Stimulated activated CD4-positive, alpha-beta T cell treated with anti-CD3 and anti-CD28 coated beads, Interleukin-1b, Interleukin-23, amount 100 ng/mL, for 48 hours (primary cell): ENCODE data around the gene NPLOC4.
"Not testable (repeated sequence)": the region's sequence is repeated elsewhere in the genome, so short reads cannot be mapped to it uniquely, and the experiment has no call there.

ENCODE experiments used
- DNase-seq: peaks from one replicate; pipeline ENCODE4 v3.0.0-alpha.2; 2020

NPLOC4 gene

DNA sequence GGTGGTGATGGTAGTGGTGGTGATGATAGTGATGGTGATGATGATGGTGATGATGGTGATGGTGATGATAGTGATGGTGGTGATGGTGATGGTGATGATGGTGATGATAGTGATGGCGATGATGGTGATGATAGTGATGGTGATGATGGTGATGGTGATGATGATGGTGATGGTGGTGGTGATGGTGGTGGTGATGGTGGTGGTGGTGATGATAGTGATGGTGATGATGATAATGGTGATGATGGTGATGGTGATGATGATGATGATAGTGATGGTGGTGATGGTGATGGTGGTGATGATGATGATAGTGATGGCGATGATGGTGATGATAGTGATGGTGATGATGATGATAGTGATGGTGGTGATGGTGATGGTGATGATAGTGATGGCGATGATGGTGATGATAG, 104.9 kb downstream of the NPLOC4 start:
- DNase-seq, result not testable (repeated sequence)

- DNase-seq, result not testable (repeated sequence)
These were observed 105.9 kb downstream of the NPLOC4 start for GRCh38 chr17:81531013-81531412.

DNA sequence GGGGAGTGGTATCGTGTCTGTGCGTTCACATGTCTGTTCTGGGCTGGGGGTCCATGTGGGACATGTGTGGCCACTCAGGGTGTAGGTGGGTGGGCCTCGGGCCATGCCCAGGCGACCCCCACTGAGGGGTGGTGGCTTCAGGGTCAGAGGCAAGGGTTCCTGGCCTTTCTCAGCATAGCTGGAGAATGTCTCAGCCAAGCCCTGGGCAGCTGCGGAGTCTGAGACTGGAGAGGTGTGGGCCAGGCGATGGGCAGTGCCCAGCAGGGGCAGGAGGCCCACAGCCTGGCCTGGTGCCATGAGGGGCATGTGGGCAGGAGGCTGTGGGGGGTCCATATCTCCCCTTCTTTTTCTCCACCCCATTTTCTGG, 107.5 kb downstream of the NPLOC4 start:
- no peak for DNase-seq

GRCh38 chr17:81528651-81529436, 108.1 kb downstream of the NPLOC4 start:
- DNase-seq, result no peak

DNA sequence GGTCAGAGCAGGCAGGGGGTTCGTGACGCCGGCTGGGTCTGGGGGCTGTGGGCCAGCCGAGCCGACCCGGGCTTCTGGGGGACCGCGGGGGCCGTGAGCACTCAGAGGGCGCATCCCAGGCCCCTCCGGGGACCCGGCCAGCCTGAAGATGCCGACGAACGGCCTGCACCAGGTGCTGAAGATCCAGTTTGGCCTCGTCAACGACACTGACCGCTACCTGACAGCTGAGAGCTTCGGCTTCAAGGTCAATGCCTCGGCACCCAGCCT, 108.6 kb downstream of the NPLOC4 start:
- DNase-seq, result no peak

- no peak for DNase-seq
These were observed 109.1 kb downstream of the NPLOC4 start, which contains the start of gene FSCN2 for GRCh38 chr17:81527591-81528383. TSS of gene FSCN2 (plus strand) at chr17:81528377. CDS start at chr17:81528532, 155 bp downstream.

- no peak for DNase-seq
These were observed 110.0 kb downstream of the NPLOC4 start for GRCh38 chr17:81526662-81527571.

GRCh38 chr17:81524865-81525159, 112.1 kb downstream of the NPLOC4 start:
- DNase-seq, result no peak

DNA sequence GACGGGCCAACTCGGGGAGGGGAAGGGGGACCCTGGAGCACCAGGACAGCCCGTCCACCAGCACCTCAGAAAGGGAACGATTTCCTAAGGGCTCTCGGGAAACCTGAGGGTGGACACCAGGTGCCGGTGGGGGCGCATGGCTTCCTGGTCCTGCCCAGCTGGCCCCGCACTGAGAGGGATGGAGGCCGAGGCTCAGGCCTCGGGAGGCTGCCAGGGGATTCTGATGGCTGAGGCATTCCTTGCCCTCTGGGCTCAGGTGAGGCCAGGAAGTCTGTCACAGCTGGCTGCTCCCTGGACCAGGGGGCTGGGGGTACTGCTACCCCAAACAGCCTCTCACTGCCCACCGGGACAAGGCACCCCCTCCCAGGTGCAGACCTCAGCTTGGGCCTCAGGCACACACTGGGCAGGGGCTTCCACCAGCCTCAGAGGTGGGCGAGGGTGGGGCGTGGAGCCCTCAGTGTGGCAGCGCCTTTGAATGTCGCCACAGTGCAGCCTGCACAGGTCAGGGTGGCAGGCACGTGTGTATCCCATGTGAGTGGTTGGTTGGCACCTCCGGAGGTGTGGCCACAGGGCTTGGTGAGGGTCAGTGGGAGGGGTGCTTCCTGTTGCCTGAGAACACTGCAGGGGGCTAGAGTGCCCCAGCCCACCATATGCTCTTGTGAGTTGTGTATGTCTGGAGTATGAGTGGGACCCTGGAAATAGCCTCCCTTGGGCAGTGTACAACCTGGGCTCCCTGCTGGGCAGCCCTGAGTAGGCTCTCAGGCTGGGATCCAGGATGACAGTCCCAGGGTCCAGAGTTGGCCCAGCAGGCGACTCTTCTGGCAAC, 112.7 kb downstream of the NPLOC4 start:
- no peak for DNase-seq

GRCh38 chr17:81523402-81524038, 113.4 kb downstream of the NPLOC4 start:
- DNase-seq, result no peak

GRCh38 chr17:81522491-81523401, 114.2 kb downstream of the NPLOC4 start:
- DNase-seq, result no peak

DNA sequence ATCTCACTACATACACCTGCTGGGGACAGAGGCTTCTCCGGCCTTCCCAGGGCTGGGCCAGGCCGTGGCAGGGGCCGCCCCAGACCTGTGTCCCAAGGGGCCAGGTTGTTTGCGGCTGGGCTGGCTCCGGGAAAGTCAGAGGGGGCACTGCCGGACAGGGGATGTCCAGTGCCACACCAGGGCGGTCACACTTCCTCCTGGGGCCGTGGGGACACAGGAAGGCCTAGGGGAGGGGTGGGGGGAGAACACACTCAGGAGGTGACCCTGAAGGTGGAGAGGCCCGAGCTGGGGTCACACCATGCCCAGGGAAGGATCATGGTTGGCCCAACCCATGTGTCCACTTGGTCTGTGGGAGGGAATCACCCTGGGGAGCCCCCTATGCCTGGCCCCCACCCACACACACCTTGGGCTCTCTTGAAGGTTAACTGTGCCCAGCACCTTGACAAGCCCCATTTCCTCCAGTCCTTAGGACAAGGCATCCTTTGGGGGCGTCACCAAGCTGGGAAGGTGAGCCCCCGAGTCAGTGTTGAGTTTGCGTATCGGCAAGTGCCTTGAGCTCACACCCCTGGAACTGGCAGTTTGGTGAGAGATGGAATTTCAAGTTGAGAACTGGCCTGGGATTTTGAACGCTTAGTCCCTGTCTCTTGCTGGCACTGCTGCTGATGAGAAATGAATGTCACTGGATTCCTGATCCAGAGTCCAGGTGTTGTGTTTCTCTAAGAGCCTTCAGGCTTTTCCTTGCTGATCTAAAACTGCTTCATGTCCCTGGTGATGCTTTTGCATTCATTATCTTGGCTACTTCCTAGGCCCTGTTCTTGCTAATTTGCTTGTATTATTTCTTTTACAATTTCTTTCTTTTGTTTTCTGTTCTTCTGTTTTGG, 116.7 kb downstream of the NPLOC4 start:
- DNase-seq, result no peak

GRCh38 chr17:81519284-81520020, 117.5 kb downstream of the NPLOC4 start:
- peak; percentile 62 for DNase-seq

GRCh38 chr17:81518785-81519283, 118.1 kb downstream of the NPLOC4 start:
- no peak for DNase-seq

DNA sequence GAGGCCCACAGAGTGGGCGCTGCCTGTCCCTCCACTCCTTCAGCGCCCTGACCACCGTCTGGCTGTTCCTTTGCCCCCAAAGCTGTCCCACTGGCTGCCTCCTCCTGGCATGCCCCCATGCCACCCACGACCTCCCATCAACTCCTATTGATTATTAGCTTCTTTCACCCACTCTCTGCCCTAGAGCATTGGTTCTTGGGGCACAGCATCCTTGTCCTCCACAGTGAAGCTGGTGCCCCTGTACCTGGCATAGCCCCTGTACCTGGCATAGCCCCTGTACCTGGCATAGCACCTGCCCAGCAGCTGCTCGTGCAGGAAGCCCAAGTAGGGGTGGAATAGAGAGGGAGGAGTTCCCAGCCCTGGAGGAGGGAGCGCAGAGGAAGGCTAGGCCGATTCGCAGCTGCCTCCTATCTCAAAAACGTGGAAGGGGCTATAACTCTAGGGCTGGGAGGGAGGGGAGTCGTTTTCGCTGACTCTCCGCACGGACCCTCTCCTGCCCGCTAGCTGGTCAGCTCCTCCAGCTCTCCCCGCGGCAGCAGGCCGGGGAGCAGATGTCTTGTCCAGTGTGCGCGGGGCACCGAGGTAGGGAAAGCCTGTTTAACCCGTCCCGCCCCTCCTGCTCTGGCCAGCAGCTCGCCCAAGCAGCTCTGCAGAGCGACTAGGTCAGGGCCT, 118.7 kb downstream of the NPLOC4 start:
- DNase-seq, result no peak

DNA sequence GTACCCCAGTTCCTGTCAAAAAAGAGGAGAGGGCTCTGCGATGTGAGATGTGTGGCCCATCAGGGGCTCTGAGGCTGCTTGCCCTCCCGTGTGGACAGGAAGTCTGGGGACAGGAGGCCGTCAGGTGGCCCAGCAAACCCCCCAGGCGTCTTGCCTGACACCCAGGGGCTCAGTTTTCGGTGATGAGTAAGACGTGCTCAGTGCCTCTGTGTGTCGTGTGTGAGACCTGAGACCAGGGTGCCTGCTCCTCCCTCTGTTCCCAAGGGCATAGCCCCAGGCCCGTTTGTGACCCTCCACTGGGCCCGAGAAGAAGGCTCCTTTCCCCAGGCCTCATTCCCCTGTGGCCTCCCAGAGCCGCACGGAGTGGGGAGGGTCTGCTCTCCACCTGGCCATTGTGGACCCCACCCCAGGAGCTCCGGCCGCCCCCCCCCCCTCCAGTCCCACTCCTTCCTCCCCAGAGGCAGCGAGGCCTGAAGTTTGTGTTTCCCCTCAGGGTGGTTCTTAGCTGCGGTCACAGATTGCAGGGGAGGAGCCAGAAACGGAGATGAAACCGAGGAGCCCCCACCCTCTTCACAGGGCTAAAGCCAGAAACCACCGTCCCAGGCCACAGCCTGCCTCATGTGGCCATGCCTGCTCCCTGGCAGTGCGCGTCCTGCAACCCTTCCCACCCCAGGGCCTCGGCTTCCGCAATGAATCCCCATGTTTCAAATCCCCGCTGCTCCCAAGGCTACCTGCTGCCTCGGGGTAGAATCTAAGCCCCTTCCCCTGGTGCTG, 119.4 kb downstream of the NPLOC4 start:
- no peak for DNase-seq

- DNase-seq, result no peak
These were observed 119.9 kb downstream of the NPLOC4 start for GRCh38 chr17:81517009-81517338.

GRCh38 chr17:81516439-81516838, 120.5 kb downstream of the NPLOC4 start:
- DNase-seq, result no peak
